K562 (cell line): ENCODE measurements around the gene MRM2. TPM values are rescaled to one million over a fixed set of nuclear protein-coding genes. Genes with fewer than 3 reads are reported as not detected.

Source experiments
- ATAC-seq: fragments of 200-7000 bp; cut with Tn5 transposase; 3 replicates; pipeline ENCODE4 v1.9.1; 2020; ENCODE audit warnings: moderate library complexity
- BruUV-seq: library from RNA; stranded (reverse); fragments of 400-500 nt; replicated peaks from 2 replicates; lab custom pipeline; 2021; lab: Mats Ljungman, UMichigan
- CTCF ChIA-PET: fragments of 300-600 bp; formaldehyde crosslinking; extraction: SDS; loops from one replicate; lab custom pipeline; 2021; ENCODE audit warnings: low intra/inter-chr PET ratio; lab: Yijun Ruan, JAX
- POLR2A ChIA-PET: fragments of 300-600, 350-650 bp; sonication (Branson Sonifier 250); formaldehyde crosslinking; extraction: SDS; loops from one replicate; lab custom pipeline; 2021; ENCODE audit warnings: antibody characterized with exemption, inconsistent platforms; lab: Yijun Ruan, JAX
- DNase-seq, 4 experiments: peaks; one replicate each; pipeline versions ENCODE4 v3.0.0 to v3.0.0-alpha.2; 2011 to 2018; ENCODE audit warnings: low spot score in 3 of 4, mixed read lengths in 3 of 4; ENCODE audit errors: extremely low read depth in 1 of 4
- FAIRE-seq: peaks from 2 replicates; lab custom pipeline; 2011; peaks lifted over from hg19 to GRCh38; lab: Jason Lieb, UNC
- H2AFZ ChIP-seq: 2 replicates; pipeline ENCODE4 v1.6.0; 2011; ENCODE audit warnings: low read depth, low read length, control low read depth, inconsistent platforms
- H3K27ac ChIP-seq: fragments of 200-600 bp; 3 replicates; pipeline ENCODE4 v1.8.0; 2011; ENCODE audit warnings: low read depth, mild to moderate bottlenecking, control low read depth, inconsistent platforms, low read length, moderate library complexity, mixed read lengths; ENCODE audit errors: extremely low read depth
- H3K27me3 ChIP-seq, 2 experiments: fragments of 300-600 bp in 1 of 2; 2 replicates in 1 of 2; 3 replicates in 1 of 2; pipeline versions ENCODE4 v1.6.0 to v1.8.0; 2011; ENCODE audit warnings: inconsistent platforms in 2 of 2, low read length in 2 of 2, mild to moderate bottlenecking in 1 of 2, mixed read lengths in 1 of 2, moderate library complexity in 1 of 2; ENCODE audit not compliant: control insufficient read depth in 2 of 2, insufficient read depth in 2 of 2
- H3K36me3 ChIP-seq: fragments of 300-600 bp; 3 replicates; pipeline ENCODE4 v1.8.0; 2011; ENCODE audit warnings: mild to moderate bottlenecking, low read length, inconsistent platforms; ENCODE audit not compliant: control insufficient read depth, insufficient read depth
- H3K4me1 ChIP-seq, 2 experiments: fragments of 200-600 bp in 1 of 2; replicated peaks in 1 of 2; 2 replicates in 1 of 2; 3 replicates in 1 of 2; pipeline versions ENCODE4 v1.5.1 to v1.8.0; 2011; ENCODE audit warnings: inconsistent platforms in 2 of 2, low read length in 2 of 2, mild to moderate bottlenecking in 1 of 2, mixed read lengths in 1 of 2, moderate library complexity in 1 of 2; ENCODE audit not compliant: control insufficient read depth in 2 of 2, insufficient read depth in 2 of 2
- H3K4me2 ChIP-seq: 2 replicates; pipeline ENCODE4 v1.6.1; 2011; ENCODE audit warnings: low read length, control low read depth, inconsistent platforms, mixed read lengths; ENCODE audit not compliant: insufficient read depth
- H3K4me3 ChIP-seq: fragments of 200-600 bp; sonication (generic), shearing (Covaris generic); 2 replicates; pipeline ENCODE4 v1.5.1; 2016; ENCODE audit warnings: control low read depth, inconsistent platforms
- H3K79me2 ChIP-seq: fragments of 200-600 bp; 3 replicates; pipeline ENCODE4 v1.8.0; 2011; ENCODE audit warnings: low read length, inconsistent platforms; ENCODE audit not compliant: control insufficient read depth, insufficient read depth
- H3K9ac ChIP-seq, 2 experiments: 2 replicates each; pipeline versions ENCODE4 v1.6.0 to v1.6.1; 2011; ENCODE audit warnings: low read depth in 2 of 2, low read length in 2 of 2, control low read depth in 1 of 2, inconsistent platforms in 1 of 2, mild to moderate bottlenecking in 1 of 2, mixed read lengths in 1 of 2; ENCODE audit not compliant: insufficient read depth in 1 of 2
- H3K9me1 ChIP-seq: one replicate; pipeline ENCODE4 v1.6.0; 2011; ENCODE audit warnings: inconsistent platforms, mild to moderate bottlenecking, low read length, moderate library complexity; ENCODE audit not compliant: control insufficient read depth, insufficient read depth
- H3K9me3 ChIP-seq: replicated peaks from 2 replicates; pipeline ENCODE4 v1.5.1; 2011; ENCODE audit warnings: low read depth, low read length, inconsistent platforms; ENCODE audit not compliant: control insufficient read depth, insufficient read depth
- H4K20me1 ChIP-seq: replicated peaks from 2 replicates; pipeline ENCODE4 v1.6.1; 2011; ENCODE audit warnings: low read length, inconsistent platforms, mixed read lengths; ENCODE audit not compliant: control insufficient read depth, insufficient read depth
- CBFB ChIP-seq: sonication (generic); formaldehyde crosslinking; IDR thresholded peaks from 2 replicates; pipeline ENCODE4 v1.4.0; 2020; ENCODE audit warnings: mild to moderate bottlenecking, missing genetic modification reagents
- COPS2 ChIP-seq: fragments of 450-650 bp; conservative IDR thresholded peaks from 2 replicates; pipeline ENCODE4 v1.6.1; 2016; ENCODE audit warnings: mild to moderate bottlenecking, moderate library complexity
- E2F3 ChIP-seq: fragments of 250-450 bp; sonication (Bioruptor Pico); IDR thresholded peaks from 2 replicates; pipeline ENCODE4 v1.4.0; 2020; ENCODE audit warnings: mild to moderate bottlenecking
- HNRNPLL ChIP-seq: fragments of 200-400 bp; formaldehyde crosslinking; IDR thresholded peaks from 2 replicates; pipeline ENCODE4 v1.6.1; 2017; ENCODE audit warnings: low read length, low read depth, mild to moderate bottlenecking; ENCODE audit not compliant: poor library complexity, severe bottlenecking
- RBFOX2 ChIP-seq: fragments of 200-400 bp; formaldehyde crosslinking; IDR thresholded peaks from 2 replicates; pipeline ENCODE4 v1.6.1; 2017; ENCODE audit warnings: low read depth, mild to moderate bottlenecking, low read length, moderate library complexity
- SAP30 ChIP-seq: fragments of 200-600 bp; sonication (generic); IDR thresholded peaks from 2 replicates; pipeline ENCODE4 v1.6.1; 2012; ENCODE audit warnings: borderline replicate concordance, low read depth, mild to moderate bottlenecking, moderate library complexity, low read length, control low read depth, inconsistent platforms; ENCODE audit not compliant: insufficient read depth, poor library complexity, severe bottlenecking
- WHSC1 ChIP-seq: IDR thresholded peaks from one replicate; pipeline ENCODE4 v1.6.1; 2012; ENCODE audit warnings: low read length, control low read depth, inconsistent platforms
- ZBTB17 ChIP-seq: fragments of 450-650 bp; formaldehyde crosslinking; IDR thresholded peaks from 2 replicates; pipeline ENCODE4 v1.4.0; 2020; ENCODE audit warnings: mild to moderate bottlenecking
- ZNF140 ChIP-seq: fragments of 250-450 bp; sonication (Bioruptor Pico); IDR thresholded peaks from 2 replicates; pipeline ENCODE4 v1.8.0; 2021; ENCODE audit warnings: moderate library complexity, mild to moderate bottlenecking, inconsistent platforms
- ZNF707 ChIP-seq: fragments of 250-450 bp; sonication (Bioruptor Pico); conservative IDR thresholded peaks from 2 replicates; pipeline ENCODE4 v1.8.0; 2022; ENCODE audit warnings: inconsistent platforms, mild to moderate bottlenecking, moderate library complexity
- WGBS: fragments of 100-300 bp; shearing (Covaris generic); methylation state at CpG from one replicate; pipeline ENCODE4 v1.1.6; 2016; ENCODE audit warnings: low coverage, mixed read lengths; ENCODE audit not compliant: insufficient coverage; ENCODE audit errors: missing lambda C conversion rate; 5-methylcytosine and 5-hydroxymethylcytosine counted together
- in situ Hi-C: fragments of 300-500 bp; cut with MboI; formaldehyde crosslinking; loops from 4 replicates; pipeline ENCODE4 v1.15.0; 2018; ENCODE audit warnings: inconsistent platforms, mixed read lengths
- intact Hi-C: fragments of 100-400 bp; cut with micrococcal nuclease; formaldehyde crosslinking; loops from 2 replicates; pipeline ENCODE4 v1.14.2; 2022
- polyA plus RNA-seq, 8 experiments: library from polyadenylated mRNA; depleted of rRNA in 4 of 8; stranded (reverse) in 5 of 8; unstranded in 3 of 8; fragments of >200 nt; fragmentation: Nextera tagmentation in 2 of 8; fragmentation: Illumina TruSeq in 1 of 8; extraction: Ambion mirVana in 2 of 8; extraction: Trizol in 1 of 8; gene quantifications; 2 replicates each; pipeline versions ENCODE4 v1.2.1 to v1.2.3, GENCODE V29; 2011 to 2014; ENCODE audit warnings: inconsistent platforms in 1 of 8, missing spikeins in 1 of 8
- total RNA-seq, 7 experiments: library from RNA; depleted of rRNA in 6 of 7; stranded (reverse); fragments of >200 nt in 6 of 7; fragmentation: Illumina TruSeq in 2 of 7; extraction: Trizol in 2 of 7; gene quantifications; 2 replicates each; pipeline versions ENCODE4 v1.2.1 to v1.2.3, GENCODE V29; 2011 to 2021; ENCODE audit warnings: low replicate concordance in 1 of 7
- TF ChIP-seq, protein P1 (sequence below): fragments of 250-450 bp; sonication (Bioruptor Pico); IDR thresholded peaks from 2 replicates; pipeline ENCODE4 v1.4.0; 2020
- TF ChIP-seq, protein P2 (sequence below): fragments of 450-650 bp; IDR thresholded peaks from 2 replicates; pipeline ENCODE4 v1.7.0; 2016; ENCODE audit warnings: borderline replicate concordance
- TF ChIP-seq, protein P3 (sequence below): IDR thresholded peaks from 2 replicates; pipeline ENCODE4 v1.6.1; 2011; ENCODE audit not compliant: insufficient read length; ENCODE audit errors: extremely low read depth
- TF ChIP-seq, protein P4 (sequence below): fragments of 450-650 bp; formaldehyde crosslinking; conservative IDR thresholded peaks from 2 replicates; pipeline ENCODE4 v1.4.0; 2022; ENCODE audit warnings: mild to moderate bottlenecking, missing genetic modification characterization

MRM2 gene
- total and polyA plus RNA-seq, 9 of the 15 experiments (the other 6 are each of a cell fraction or from before 2014, with no cell fraction given), result 32.4 to 116 (median 50.5) TPM

DNA sequence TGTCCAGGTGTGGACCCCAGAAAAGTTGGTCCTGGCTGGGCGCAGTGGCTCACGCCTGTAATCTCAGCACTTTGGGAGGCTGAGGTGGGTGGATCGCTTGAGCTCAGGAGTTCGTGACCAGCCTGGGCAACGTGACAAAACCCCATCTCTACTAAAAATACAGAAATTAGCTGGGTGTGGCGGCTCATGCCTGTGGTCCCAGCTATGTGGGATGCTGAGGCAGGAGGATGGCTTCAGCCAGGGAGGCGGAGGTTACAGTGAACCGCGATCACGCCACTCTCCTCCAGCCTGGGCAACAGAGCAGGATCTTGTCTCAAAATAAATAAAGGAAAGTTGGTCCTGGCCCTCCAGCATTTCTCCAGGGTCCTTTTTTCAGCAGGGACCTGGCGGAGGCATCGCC, 1.5 kb upstream of the MRM2 start (continued):
- TF ChIP-seq E2F3 (no peak), SAP30 (no peak), CBFB (CRISPR knock-in tag) (peak; percentile 43; the same call in 1 of the 2 replicates), COPS2 (no peak), RBFOX2 (0 out of 2 replicates have a peak, but pooled peaks have one; percentile 2)
- TF ChIP-seq, protein P1, sequence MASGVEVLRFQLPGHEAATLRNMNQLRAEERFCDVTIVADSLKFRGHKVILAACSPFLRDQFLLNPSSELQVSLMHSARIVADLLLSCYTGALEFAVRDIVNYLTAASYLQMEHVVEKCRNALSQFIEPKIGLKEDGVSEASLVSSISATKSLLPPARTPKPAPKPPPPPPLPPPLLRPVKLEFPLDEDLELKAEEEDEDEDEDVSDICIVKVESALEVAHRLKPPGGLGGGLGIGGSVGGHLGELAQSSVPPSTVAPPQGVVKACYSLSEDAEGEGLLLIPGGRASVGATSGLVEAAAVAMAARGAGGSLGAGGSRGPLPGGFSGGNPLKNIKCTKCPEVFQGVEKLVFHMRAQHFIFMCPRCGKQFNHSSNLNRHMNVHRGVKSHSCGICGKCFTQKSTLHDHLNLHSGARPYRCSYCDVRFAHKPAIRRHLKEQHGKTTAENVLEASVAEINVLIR (CRISPR knock-in tag), result no peak

DNA sequence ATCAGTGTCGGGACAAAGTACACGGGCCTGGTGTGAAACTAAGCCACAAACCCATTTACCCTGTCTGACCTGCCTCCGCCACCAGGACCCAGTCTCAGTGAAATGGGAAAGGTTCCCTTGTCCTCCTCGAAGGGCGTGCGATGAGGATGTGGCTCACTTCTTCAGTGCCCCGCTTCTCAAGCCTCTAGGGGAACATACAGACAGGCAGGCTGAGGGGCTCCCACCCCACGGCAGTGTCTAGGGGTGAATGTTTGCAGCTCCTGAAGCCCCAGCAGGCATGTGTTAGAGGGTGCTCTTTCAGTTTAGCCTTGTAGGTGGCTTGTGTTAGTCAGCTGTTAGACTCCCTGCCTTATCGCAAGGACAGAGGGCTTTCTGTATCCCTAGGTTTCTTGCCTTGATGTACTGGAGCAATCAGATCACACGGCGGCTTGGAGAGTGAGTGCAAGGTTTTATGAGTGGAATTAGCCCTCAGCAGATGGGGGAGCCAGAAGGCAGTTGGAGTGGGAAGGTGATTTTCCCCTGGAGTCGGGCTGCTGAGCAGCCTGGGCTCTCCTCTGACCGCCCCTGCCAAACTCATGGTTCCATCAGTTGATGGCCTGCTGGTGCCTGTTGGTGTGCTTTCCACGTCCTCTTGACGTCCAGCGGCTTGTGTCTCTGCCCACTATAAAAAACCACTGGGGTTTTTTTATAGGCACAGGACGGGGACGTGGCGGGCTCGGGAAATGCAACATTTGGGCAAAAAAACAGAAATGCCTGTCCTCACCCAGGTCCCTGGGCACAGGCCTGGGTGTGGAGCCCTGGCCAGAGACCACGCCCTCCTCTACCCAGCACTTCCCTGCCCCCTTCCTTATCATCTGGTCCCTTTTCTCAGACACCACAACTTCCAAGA, 780 bp upstream of the MRM2 start:
- Histone ChIP-seq H3K36me3 (peaks cover 36% of the 10 kb centered on the region; the same call in 2 of the 3 replicates), H3K9me3 (no peaks in the 10 kb centered on the region), H3K9me1 (no peaks in the 10 kb centered on the region), H4K20me1 (no peaks in the 10 kb centered on the region), H2AFZ (peak overlapping the region; percentile 82), H3K27ac (peak overlapping the region; percentile 79), H3K4me1 (peaks cover 8 to 56% of the 10 kb centered on the region in 2 experiments; a peak in 3 of 5 replicates), H3K4me3 (peak overlapping the region; percentile 100), H3K27me3 (no peaks in the 10 kb centered on the region), H3K9ac (peak overlapping the region; percentile 91 to 99), H3K4me2 (peak overlapping the region; percentile 98), H3K79me2 (peaks cover 42% of the 10 kb centered on the region)
- TSS peak; percentile 82 for BruUV-seq
- WGBS, result 10% methylated on average over 21 of the region's 21 CpGs
- CTCF ChIA-PET, result no interaction called here
- ATAC-seq (peak; percentile 73), FAIRE-seq (peak; percentile 97), DNase-seq (peak in 2 of 4 experiments; percentile 59 to 81)
- POLR2A ChIA-PET, result interaction anchor here (0.5 to 1.7 kb wide), 10 partner anchors 8 to 600 kb away, joined by 3 to 8 read pairs (median 4); partner anchors contain the start of genes EIF3B and MAD1L1
- intact Hi-C loops, result loop anchor here (2.0 to 5.0 kb wide), 2 partner anchors 60 to 106 kb away; no protein-coding TSS in a partner anchor
- in situ Hi-C loops, result no loop called here
- no peak for TF ChIP-seq ZNF140 (CRISPR knock-in tag)
- no peak for TF ChIP-seq ZBTB17 (CRISPR knock-in tag)
- TF ChIP-seq, protein P2, sequence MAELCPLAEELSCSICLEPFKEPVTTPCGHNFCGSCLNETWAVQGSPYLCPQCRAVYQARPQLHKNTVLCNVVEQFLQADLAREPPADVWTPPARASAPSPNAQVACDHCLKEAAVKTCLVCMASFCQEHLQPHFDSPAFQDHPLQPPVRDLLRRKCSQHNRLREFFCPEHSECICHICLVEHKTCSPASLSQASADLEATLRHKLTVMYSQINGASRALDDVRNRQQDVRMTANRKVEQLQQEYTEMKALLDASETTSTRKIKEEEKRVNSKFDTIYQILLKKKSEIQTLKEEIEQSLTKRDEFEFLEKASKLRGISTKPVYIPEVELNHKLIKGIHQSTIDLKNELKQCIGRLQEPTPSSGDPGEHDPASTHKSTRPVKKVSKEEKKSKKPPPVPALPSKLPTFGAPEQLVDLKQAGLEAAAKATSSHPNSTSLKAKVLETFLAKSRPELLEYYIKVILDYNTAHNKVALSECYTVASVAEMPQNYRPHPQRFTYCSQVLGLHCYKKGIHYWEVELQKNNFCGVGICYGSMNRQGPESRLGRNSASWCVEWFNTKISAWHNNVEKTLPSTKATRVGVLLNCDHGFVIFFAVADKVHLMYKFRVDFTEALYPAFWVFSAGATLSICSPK, result no peak
- TF ChIP-seq, protein P3, sequence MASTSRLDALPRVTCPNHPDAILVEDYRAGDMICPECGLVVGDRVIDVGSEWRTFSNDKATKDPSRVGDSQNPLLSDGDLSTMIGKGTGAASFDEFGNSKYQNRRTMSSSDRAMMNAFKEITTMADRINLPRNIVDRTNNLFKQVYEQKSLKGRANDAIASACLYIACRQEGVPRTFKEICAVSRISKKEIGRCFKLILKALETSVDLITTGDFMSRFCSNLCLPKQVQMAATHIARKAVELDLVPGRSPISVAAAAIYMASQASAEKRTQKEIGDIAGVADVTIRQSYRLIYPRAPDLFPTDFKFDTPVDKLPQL, result no peak
- TF ChIP-seq HNRNPLL, result no peak
- TF ChIP-seq WHSC1, result no peak
- no peak for TF ChIP-seq ZNF707 (CRISPR knock-in tag)
- TF ChIP-seq, protein P4, sequence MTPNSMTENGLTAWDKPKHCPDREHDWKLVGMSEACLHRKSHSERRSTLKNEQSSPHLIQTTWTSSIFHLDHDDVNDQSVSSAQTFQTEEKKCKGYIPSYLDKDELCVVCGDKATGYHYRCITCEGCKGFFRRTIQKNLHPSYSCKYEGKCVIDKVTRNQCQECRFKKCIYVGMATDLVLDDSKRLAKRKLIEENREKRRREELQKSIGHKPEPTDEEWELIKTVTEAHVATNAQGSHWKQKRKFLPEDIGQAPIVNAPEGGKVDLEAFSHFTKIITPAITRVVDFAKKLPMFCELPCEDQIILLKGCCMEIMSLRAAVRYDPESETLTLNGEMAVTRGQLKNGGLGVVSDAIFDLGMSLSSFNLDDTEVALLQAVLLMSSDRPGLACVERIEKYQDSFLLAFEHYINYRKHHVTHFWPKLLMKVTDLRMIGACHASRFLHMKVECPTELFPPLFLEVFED (CRISPR knock-in tag), result no peak
